ENCODE measurements around the gene TNFRSF25.
"Not testable (repeated sequence)": the region's sequence is repeated elsewhere in the genome, so short reads cannot be mapped to it uniquely, and the experiment has no call there.

Gene TNFRSF25

GRCh38 chr1:6450943-6451373 lies 15.0 kb downstream of the TNFRSF25 start:
- no peak for DNase-seq (ENCODE audit: low spot score)

GRCh38 chr1:6450486-6450885 lies 15.5 kb downstream of the TNFRSF25 start:
- DNase-seq (ENCODE audit: low spot score): not testable (repeated sequence)

- no peak for DNase-seq (ENCODE audit: low spot score)
Measured at GRCh38 chr1:6450005-6450450, 15.9 kb downstream of the TNFRSF25 start.

- no peak for DNase-seq (ENCODE audit: low spot score)
Measured at GRCh38 chr1:6448749-6449631, 17.0 kb downstream of the TNFRSF25 start.

GRCh38 chr1:6447818-6448748 lies 17.9 kb downstream of the TNFRSF25 start:
- DNase-seq (ENCODE audit: low spot score): no peak

GRCh38 chr1:6447016-6447817 lies 18.8 kb downstream of the TNFRSF25 start:
- no peak for DNase-seq (ENCODE audit: low spot score)

- no peak for DNase-seq (ENCODE audit: low spot score)
Measured at GRCh38 chr1:6446665-6447015, 19.3 kb downstream of the TNFRSF25 start.

GRCh38 chr1:6445929-6446328 lies 20.0 kb downstream of the TNFRSF25 start:
- not testable (repeated sequence) for DNase-seq (ENCODE audit: low spot score)

- no peak for DNase-seq (ENCODE audit: low spot score)
Measured at GRCh38 chr1:6445062-6445763, 20.8 kb downstream of the TNFRSF25 start.

- DNase-seq (ENCODE audit: low spot score): no peak
Measured at GRCh38 chr1:6444377-6444776, 21.6 kb downstream of the TNFRSF25 start.

GRCh38 chr1:6443339-6444115 lies 22.4 kb downstream of the TNFRSF25 start:
- no peak for DNase-seq (ENCODE audit: low spot score)

GRCh38 chr1:6441586-6441985 lies 24.4 kb downstream of the TNFRSF25 start:
- no peak for DNase-seq (ENCODE audit: low spot score)

GRCh38 chr1:6440198-6441126 lies 25.5 kb downstream of the TNFRSF25 start:
- peak; percentile 62 for DNase-seq (ENCODE audit: low spot score)

GRCh38 chr1:6438047-6438525 lies 27.9 kb downstream of the TNFRSF25 start:
- peak; percentile 72 for DNase-seq (ENCODE audit: low spot score)

- DNase-seq (ENCODE audit: low spot score): not testable (repeated sequence)
Measured at GRCh38 chr1:6437012-6437700, 28.8 kb downstream of the TNFRSF25 start.

GRCh38 chr1:6436277-6436676 lies 29.7 kb downstream of the TNFRSF25 start:
- not testable (repeated sequence) for DNase-seq (ENCODE audit: low spot score)

- DNase-seq (ENCODE audit: low spot score): no peak
Measured at GRCh38 chr1:6435547-6435946, 30.4 kb downstream of the TNFRSF25 start.

GRCh38 chr1:6435129-6435528 lies 30.8 kb downstream of the TNFRSF25 start:
- DNase-seq (ENCODE audit: low spot score): no peak

GRCh38 chr1:6434186-6434585 lies 31.8 kb downstream of the TNFRSF25 start:
- DNase-seq (ENCODE audit: low spot score): no peak
